ENCODE data around the gene HSP90AB1. TPM values are rescaled to one million over a fixed set of nuclear protein-coding genes. Genes with fewer than 3 reads are reported as not detected.
A peak's percentile ranks its signal among the peaks of the same experiment; 100 is the strongest.

HSP90AB1 gene
- total RNA-seq, 1 donor from 2014 or later: 853 TPM

DNA sequence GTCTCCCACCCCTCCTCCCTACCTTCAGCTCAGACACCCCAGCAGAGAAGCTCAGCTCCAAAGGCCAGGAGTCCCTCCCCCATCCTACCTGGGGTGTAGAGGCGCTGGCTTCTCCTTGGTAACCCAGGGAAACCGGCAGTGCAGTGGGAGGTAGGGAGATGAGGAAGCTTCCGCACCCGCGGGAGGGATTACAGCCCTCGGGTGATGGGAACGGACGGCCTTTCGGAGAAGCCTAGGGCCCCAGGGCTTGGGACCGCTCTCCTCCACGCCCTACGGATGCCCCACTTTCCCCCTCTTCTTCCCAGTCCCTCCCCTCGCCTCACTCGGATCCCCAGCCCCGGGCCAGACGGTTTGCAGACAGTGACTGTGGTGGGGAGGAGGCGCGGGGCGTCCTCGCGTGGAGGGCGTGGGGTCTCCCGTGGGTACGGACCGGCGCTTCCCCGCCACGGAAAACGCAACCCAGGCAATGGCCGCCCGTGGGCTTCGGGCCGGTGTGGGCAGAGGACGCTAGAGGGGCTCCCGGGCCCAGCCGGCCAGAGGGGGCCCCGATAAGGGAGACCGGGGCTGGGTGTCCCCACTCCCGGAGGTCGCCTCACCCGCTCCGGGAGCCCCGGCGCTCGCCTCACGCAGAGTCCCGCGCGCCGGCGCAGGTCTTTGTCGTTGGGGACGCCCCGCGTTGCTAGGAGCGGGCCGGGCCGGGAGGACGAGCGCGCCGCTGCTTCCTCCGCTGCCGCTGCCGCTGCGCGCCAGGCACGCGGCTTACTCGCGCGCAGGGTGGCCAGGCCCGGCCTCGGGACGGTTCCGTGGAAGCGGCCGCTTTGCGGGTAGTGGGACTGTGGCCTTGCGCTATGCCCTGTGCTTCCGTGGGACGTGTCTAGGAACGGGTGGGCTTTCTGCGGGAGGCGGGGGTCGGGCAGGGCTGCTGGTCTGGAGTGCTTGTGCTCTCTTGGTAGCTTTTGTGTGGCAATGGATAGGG is 50.5 kb downstream of the HSP90AB1 start:
- ATAC-seq (ENCODE audit: poor library complexity) (peak; percentile 84), DNase-seq (peak; percentile 70)
- intact Hi-C loops (cut with DNase I): no loop called here

DNA sequence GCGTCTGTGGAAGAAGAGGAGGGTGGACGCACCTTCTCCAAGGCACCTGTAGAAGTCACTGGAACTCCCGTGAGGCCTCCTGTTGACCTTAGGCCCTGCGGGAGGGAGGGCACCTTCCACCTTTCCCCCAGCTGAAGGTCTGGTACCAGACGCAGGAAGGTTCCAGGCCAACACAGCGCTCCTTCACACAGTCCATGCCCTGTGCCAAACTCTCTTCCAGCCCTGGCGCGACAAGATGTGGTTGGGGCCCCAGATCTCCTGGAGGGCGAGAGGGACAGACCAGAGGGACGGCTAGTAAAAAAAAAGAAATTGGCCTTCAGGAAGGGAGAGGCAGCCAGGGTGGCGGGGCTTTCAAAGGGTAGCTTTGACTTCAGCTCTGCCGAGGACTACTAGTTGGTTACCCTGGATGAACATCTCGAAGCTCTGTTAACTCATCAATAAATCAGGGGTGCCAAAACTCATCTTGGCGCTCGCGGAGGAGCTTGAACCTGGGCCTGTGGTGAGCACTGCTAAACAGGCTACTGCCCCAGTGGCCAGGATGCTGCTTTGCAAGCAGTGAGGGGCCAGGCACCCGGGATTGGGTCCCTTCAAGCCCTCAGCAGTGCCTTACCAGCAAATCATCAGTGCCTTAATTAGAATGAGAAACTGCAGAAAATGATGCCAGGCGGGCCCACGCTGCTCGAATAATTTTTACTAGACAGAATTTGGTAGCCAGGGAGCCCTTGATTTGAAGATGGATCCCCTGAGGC is 51.3 kb downstream of the HSP90AB1 start:
- DNase-seq: no peak
- intact Hi-C loops (cut with DNase I): no loop called here
- ATAC-seq (ENCODE audit: poor library complexity): peak; percentile 18

DNA sequence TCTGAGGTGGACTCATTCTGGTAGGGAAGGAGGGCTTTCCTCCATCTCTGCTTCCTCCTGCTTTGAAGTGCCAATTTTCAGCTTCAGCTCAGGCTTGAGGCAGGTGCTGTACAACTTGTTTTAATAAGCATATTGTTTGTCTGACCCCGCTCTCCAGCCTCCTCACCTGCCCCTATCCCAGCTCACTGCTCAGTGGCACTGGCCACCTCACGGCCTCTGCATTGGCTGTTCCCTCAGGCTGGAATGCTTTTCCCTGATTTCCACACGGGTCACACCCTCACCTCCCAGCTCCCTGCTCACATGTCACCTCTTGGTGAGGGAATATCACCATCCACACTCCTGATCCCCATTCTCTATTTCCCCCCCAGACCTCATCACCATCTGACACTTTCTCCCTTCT is 52.0 kb downstream of the HSP90AB1 start:
- no peak for ATAC-seq (ENCODE audit: poor library complexity)
- DNase-seq: no peak
- intact Hi-C loops (cut with DNase I): no loop called here

DNA sequence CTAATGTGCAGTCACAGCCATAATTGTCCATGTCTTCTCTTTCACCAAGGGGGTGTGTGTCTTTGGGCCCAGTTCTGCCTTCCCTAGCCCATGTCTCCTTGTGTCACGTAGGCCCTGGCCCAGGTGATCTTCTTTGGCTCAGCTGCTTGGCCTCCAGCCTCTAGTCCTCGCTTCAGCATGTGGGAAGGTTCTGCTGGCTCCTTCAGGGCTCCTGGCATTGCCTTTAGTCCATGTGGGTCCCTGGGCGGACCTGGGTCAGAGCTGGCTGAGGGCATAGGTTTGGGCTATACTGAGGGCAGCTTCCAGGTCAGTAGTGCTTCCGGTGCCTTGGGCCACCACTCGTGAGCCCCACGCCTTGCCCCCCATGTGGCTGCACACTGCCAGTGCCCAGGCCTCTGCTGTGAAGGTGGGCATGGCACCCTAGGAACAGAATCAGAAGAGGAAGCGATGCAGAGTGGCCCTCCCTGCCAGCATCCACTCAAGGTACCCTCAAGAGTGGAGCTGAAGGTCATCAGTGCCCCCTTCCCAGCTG is 53.5 kb downstream of the HSP90AB1 start:
- no peak for DNase-seq
- intact Hi-C loops (cut with DNase I): no loop called here
- no peak for ATAC-seq (ENCODE audit: poor library complexity)

DNA sequence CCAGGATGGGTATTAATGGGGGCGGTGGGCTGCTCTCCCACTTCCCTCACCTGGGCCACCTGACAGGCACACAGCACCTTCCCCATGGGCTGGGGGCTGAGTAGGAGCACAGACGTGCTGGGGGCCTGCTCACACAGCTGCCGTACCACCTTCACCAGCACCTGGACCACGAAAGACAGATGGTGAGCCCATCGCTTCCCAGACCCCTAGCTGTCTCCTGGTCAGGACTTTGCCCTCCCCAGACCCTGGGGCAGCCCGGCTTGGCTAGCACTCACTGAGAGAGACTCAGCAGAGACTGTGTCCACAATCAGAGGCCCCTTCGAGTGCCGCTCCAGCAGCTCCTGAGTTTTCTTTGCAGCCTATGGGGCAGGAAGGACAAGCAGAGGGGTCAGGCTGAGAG is 54.2 kb downstream of the HSP90AB1 start:
- intact Hi-C loops (cut with DNase I): no loop called here
- ATAC-seq (ENCODE audit: poor library complexity) (no peak), DNase-seq (no peak)

DNA sequence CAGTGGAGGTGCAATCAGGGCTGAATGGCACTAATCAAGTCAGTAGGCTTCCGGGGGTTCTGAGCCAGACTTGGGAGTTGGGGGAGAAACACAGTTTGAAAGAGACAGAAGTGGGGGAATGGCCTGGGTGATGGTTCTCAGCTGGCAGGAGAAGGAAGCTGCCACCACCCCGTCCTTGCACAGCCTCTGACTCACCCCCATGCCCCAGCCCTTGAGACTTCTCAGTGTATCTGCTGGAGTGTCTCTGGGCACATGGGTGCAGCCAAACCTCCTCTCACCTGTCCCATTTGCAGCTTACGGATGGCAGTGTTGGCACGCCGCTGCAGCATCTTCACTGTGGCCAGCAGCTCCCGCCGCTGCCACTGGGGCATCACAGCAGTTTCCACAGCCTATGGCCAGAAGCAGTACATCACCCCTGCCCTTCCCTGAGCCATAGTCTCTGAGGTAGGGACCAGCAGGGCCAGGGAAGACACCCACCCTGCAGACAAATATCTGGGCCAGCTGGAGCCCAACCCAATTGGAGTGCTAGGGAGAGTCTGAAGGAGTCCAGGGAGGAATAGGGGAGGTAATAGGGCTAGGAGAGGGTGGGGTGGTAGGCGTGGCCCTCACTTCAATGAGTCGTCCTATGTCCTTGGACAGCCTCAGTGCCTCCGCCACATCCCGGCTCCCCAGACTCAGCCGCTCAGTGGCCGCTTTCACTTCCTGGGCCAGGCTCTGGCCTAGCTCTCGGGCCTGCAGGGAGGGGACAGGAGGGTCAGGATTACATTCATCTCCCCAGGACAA is 55.1 kb downstream of the HSP90AB1 start:
- DNase-seq: no peak
- ATAC-seq (ENCODE audit: poor library complexity): no peak
- intact Hi-C loops (cut with DNase I): no loop called here

DNA sequence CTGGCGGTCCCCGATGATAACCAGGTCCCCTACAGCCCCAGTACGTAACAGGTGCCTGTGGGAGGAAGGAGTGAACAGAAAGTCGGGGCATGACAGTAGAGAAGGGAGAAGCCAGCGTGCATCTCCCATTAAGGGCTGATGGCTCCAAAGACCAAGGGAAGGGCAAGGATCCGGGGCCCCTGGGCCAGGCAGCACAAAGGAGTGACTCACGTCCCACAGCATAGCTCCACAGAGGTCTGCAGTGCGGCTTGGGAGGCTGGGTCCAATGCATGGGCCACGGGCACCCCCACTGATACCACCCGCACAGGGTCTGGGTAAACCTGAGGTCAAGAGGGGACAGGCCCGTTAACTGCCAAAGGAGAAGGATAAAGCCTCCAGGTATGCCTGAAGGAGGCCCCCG is 56.0 kb downstream of the HSP90AB1 start:
- ATAC-seq (ENCODE audit: poor library complexity): no peak
- DNase-seq: no peak
- intact Hi-C loops (cut with DNase I): no loop called here

Other genes starting within 250 kb of the HSP90AB1 start
- gene MRPL14, start 119.6 kb upstream of the HSP90AB1 start, total RNA-seq: 41.0 TPM
- 46.3 TPM for gene TMEM63B, start 119.5 kb upstream of the HSP90AB1 start, total RNA-seq
- 0.43 TPM for gene CAPN11, start 88.3 kb upstream of the HSP90AB1 start, total RNA-seq
- 0.56 TPM for gene MYMX, start 30.2 kb upstream of the HSP90AB1 start, total RNA-seq
- gene SLC29A1, start 23.5 kb upstream of the HSP90AB1 start, total RNA-seq: 181 TPM
- 19.4 TPM for gene SLC35B2, start 10.4 kb downstream of the HSP90AB1 start, total RNA-seq
- 3.7 TPM for gene NFKBIE, start 18.4 kb downstream of the HSP90AB1 start, total RNA-seq
- gene TMEM151B, start 23.3 kb downstream of the HSP90AB1 start, total RNA-seq: not detected
- gene AARS2, start 66.2 kb downstream of the HSP90AB1 start, total RNA-seq: 10.7 TPM
- not detected for gene SPATS1, start 95.5 kb downstream of the HSP90AB1 start, total RNA-seq
- 16.5 TPM for gene CDC5L, start 140.6 kb downstream of the HSP90AB1 start, total RNA-seq

All from Right ventricle myocardium superior (tissue), 1 donor.